VCaP (cell line): ENCODE measurements around the gene CREBBP.

Source experiments
- H3K27ac ChIP-seq: fragments of 450-650 bp; 2 replicates; pipeline ENCODE4 v1.5.1; 2017
- TF ChIP-seq, protein P1 (sequence below): fragments of 450-650 bp; conservative IDR thresholded peaks from 2 replicates; pipeline ENCODE4 v1.5.1; 2017; ENCODE audit warnings: mild to moderate bottlenecking, moderate library complexity

The CREBBP gene

DNA sequence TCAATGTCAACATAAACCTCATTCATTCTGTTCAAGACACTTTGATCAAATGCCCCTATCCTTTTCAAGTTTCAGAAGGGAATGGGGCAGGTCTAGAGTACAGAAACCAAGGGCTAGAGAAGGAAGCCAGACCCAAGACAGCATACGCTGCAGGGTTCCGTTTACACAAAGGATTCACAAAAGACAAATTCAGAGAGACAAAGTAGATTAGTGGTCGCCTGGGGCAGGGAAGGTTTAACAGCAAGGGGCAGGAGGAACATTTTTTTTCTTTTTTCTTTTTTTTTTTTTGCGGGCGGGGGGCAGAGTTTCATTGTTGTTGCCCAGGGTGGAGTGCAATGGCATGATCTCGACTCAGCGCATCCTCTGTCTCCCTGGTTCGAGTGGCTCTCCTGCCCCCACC is 143.3 kb downstream of the CREBBP start:
- TF ChIP-seq, protein P1, sequence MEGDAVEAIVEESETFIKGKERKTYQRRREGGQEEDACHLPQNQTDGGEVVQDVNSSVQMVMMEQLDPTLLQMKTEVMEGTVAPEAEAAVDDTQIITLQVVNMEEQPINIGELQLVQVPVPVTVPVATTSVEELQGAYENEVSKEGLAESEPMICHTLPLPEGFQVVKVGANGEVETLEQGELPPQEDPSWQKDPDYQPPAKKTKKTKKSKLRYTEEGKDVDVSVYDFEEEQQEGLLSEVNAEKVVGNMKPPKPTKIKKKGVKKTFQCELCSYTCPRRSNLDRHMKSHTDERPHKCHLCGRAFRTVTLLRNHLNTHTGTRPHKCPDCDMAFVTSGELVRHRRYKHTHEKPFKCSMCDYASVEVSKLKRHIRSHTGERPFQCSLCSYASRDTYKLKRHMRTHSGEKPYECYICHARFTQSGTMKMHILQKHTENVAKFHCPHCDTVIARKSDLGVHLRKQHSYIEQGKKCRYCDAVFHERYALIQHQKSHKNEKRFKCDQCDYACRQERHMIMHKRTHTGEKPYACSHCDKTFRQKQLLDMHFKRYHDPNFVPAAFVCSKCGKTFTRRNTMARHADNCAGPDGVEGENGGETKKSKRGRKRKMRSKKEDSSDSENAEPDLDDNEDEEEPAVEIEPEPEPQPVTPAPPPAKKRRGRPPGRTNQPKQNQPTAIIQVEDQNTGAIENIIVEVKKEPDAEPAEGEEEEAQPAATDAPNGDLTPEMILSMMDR, result no peak
- H3K27ac ChIP-seq, result no peak overlapping the region

DNA sequence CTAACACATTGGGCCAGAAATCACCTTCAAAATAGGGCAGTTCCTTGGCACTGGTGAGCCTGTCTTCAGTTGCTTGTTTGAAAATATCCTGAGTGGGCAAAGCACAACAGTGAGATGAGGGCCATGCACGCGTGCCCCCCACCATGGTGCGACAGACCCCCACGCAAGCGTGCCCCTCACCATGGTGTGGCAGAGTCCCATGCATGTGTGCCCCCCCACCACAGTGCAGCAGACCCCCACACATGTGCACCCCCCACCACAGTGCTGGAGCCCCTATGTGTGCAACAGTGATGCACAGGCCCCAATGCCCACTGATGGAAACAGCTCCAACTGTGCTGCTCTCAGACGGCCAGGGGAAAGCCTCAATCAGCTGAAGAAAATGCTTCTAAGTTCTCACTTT is 144.4 kb downstream of the CREBBP start:
- TF ChIP-seq, protein P1, result no peak
- H3K27ac ChIP-seq, result no peak overlapping the region

DNA sequence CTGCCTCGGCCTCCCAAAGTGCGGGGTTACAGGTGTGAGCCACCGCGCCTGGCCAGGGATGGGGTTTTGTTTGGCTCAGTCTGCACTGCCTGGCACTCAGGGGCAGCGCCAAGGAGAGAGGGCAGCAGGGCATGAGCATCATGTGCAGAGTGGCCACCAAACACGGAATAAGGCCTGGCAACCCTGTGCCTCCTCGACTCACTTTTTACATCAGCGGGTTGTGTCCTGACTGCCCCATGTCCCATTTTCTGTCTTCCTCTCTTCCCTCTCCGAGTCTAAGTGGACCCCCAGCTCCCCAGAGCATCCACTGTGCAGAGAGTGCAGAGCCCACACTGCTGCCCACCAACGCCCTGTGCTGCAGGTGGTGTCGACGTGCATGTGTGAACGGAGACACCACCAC is 145.0 kb downstream of the CREBBP start:
- TF ChIP-seq, protein P1, result no peak
- no peak overlapping the region for H3K27ac ChIP-seq

DNA sequence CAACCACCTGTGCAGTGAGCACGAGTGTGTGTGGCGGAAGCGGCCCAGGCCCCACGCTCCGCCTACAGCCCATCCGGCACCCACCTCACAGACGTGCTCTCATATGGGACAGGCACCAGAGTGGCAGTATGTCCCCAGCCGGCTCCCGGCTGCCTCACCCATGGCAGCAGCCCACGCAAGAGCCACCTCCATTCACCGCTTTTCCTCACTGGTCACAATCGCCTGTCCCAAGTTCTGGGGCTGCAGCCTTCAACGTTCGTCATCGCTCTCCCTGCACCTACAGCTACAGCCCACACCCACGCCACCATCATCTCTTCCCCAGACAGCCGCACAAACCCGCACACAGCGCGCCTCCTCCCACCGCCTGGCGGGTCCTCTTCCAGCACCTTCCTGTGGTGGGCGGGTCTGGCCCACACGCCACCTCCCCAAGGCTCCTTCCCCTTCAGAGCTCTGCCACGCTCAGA is 145.7 kb downstream of the CREBBP start:
- TF ChIP-seq, protein P1, result no peak
- no peak overlapping the region for H3K27ac ChIP-seq

DNA sequence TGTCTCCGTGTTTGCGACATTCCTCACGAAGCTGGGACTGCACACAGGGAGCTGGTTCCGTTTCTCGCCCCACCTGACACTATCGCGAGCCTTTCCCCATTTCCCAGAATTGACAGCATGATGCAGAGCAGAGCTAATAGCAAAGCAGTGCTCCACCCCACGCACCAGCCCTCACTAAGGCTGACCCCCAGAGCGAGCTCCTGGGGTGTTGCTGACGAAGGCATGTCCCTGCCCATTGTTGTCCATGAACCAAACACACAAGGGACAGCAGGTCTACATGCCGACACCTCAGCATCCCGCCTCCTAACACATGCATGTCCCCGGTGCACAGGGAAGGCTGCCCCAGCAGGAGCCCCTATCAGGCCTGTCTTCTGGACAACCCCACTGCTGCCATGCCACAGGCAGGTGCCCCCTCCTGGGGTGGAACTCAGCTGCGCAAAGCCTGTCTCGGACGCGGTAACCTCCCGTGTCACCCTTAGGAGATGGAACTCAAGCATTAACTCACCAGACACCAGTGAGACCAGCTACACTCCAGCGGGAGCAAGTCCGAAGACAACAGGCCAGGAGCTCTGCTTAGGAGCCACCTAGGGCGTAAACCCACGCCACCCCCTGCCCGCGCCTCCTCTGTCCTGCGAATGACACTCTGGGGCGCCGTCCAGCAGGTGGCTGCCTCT is 146.3 kb downstream of the CREBBP start:
- no peak overlapping the region for H3K27ac ChIP-seq
- TF ChIP-seq, protein P1, result no peak

DNA sequence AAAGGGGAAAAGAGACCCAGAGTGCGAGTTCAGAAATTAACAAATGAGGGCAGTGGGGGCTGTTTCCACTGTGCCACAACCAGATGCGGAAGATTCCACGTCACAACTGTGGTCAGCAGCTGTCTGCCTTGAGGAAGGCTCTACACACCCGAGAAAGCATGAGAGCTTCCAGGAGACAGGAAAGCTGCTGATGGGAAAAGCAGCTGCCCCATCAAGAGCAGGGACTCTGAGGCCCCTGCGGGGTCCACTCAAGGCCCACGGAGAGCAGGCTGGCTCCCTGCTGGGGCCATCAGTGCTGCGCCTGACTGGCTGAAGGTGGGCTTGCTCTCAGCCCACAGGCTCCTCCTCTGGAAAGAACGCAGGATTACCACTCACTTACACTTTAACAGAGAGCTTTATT is 148.3 kb downstream of the CREBBP start:
- TF ChIP-seq, protein P1, result no peak
- H3K27ac ChIP-seq, result no peak overlapping the region

DNA sequence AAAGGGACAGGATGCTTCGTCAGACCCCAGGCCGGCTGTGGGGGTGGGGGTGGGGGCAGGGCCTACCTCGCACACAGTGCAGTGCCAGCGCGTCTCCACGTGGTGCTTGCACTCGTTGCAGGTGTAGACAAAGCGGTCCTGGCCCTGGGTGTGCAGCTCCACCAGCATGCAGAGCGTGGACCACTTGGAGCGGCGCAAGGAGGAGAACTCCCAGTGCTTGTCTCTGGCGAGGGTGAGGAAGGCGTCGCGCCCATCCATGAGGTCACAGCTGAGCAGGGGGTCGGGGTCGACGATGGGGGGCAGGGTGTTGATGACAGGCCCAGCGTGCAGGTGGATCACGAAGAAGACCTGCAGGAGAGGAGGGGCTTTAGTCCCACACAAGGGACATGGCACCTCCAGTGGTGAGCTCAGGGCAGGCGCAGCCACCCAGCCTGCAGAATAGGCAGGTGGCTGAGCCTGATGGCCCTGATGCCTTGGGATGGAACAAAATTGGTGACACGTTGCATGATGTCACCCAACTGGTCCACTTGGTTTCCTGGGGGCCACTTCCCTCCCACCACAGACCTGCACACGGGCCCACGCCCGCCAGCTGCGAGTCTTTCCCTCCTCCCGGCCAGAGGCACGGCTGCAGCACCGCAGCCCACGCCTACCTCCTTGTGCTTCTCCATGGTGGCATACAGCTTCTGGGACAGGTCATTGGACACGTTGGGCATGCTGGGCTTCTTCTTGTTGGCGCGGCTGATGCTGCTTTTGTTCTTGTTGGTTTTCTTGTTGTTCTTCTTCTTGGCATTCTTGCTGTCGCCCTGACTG is 149.2 kb downstream of the CREBBP start:
- H3K27ac ChIP-seq, result no peak overlapping the region
- TF ChIP-seq, protein P1, result no peak
